ENCODE data around the gene SEMA7A.
"Not testable (repeated sequence)": the region's sequence is repeated elsewhere in the genome, so short reads cannot be mapped to it uniquely, and the experiment has no call there.

SEMA7A gene

DNA sequence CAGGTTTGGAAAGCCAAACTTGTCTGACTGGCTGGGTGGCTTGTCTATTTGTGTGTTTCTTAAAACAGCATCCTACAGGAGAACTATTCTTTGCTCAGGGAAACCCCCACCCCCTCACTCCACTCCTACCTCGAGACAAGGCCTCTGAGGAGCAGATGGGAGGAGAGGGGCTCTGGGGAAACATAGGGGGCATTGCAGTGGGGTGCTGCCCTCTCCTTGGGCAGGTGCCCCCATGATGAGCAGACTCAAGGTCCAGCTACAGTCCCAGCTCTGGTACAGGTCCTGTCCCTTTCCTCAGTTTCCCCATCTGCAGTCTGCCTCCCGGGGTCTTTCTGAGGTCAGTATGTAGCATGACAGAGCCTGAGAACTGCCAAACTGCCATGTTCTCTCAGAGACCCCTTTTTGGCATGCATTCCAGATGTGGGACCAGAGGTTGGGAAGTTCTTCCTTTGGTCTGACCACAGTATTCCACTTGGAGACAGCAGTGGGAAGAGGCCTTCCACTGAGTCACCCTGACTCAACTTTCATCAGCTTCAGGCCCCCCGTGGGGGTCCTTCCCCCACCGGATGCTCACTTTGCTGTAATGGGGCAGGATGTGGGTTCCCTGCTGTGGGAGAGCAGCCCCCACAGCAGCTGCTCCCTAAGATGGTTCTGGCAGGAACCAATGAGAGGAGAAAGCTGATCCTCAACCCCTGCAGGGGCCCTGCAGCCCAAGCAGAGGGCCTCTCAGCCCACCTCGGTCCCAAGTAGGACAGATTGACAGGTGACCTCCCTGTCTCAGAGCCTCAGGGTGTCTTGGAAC lies 34.0 kb downstream of the SEMA7A start:
- peak; percentile 28 for DNase-seq (ENCODE audit: low spot score)

DNA sequence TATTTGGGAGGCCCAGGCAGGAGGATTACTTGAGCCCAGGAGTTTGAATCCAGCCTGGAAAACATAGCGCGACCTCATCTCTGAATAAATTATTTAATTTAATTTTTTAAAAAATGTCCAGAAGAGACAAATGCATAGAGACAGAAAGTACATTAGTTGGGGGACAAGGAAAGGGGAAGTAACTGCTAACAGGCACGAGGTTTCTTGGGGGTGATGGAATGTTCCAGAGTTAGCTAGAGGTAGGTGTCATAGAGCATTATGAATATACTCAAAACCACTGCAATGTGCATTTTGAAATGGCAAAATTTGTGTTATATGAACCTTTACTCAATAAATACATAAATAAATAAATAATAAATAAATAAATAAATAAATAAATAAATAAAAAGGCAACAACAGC lies 34.7 kb downstream of the SEMA7A start:
- no peak for DNase-seq (ENCODE audit: low spot score)

DNA sequence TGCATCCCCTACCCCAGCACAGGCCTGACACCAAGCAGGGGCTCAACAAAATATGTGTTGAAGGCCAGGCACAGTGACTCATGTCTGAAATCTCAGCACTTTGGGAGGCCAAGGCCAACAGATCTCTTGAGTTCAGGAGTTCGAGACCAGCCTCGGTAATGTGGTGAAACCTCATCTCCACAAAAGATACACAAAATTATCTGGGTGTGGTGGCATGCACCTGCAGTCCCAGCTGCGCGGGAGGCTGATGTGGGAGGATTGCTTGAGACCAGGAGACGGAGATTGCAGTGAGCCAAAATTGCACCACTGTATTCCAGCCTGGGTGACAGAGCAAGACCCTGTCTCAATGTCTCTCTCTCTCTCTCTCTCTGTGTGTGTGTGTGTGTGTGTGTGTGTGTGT lies 35.6 kb downstream of the SEMA7A start:
- DNase-seq (ENCODE audit: low spot score) = no peak

DNA sequence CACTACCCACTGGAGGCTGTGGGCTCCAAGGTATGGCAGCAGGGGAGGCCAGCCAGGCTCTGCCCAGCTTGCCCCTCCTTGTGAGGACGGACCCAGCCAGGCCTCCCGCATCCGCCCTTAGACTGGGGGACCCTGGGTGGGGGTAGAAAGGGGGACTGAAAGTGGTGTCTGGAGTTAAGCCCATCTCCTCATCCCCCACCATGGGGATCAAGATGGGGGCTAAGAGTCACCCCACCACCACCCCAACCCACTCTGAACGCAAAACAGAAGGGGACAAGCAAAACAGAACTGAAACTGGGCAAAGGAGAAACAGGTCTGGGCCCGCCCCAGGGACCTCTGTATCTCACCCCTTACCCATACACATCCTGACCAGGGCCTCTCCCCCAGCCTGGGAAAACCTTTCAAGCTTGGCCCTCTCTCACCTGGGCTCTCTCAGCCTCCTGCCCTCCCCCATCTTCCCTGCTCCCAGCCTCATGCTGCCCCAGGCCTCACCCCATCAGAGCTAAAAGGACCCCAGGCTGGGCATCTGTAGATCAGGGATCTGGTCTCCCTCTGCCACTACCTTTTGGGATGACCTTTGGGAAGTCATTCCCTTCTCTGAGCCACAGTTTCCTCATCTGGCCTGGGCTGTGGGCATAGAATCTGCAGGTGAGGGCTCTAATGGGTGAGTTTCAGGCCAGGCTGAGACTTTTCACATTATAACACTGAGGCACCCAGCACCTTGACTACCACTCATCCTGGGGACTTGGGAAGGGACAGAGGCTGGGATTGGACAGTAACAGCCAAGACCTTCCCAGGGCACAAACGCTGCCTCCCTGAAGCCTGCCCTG lies 36.3 kb downstream of the SEMA7A start:
- DNase-seq (ENCODE audit: low spot score) = no peak

DNA sequence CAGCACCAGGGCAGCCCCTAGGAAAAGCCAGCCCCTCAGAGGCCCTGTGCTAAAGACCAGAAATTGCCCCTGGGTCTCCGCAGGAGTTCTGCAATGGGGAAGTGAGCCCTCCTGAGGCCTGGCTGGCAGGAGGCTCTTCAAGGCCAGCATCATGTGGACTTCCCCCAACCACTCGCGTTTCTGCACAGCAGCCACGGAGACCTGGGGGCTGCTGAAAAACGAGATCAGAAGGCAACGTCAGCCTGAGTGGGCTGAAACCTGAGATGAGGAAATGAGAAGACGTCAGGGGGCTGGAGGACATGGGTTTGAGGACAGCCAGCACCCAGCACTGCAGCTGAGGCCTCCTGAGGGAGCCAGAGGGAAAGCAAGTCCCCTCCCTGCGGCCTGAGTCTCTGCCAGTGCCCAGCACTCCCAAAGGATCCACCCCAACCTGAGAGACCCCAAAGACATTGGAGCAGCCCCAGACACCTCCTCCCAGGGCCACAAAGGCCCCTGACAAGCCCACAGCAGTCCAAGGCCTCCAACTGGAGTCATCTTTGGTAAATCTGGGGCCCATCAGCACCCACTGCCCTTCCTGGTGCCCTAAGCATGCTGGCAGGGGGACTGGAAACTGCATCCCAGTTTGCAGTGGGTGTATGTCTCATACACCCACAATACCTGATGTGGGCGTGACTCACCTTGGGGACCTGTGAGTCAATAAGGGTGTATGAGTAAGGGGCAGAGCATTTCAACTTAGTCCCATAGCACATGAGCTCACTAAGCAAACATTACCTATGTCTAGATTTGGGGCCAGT lies 37.1 kb downstream of the SEMA7A start:
- no peak for DNase-seq (ENCODE audit: low spot score)

DNA sequence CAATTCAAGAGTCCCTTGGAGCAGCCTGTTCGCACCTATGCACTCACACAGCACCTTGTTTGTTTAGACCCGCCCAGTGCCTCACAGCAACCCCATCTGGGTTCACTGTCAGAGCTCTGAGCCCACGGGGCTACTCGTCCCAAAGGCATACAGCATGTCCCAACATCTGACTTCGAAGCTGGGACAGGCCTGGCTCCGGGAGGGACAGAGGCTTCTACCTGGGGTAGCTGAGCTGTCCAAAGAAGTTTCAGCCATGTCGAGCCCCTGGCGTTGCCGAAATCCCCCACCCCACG lies 37.7 kb downstream of the SEMA7A start:
- DNase-seq (ENCODE audit: low spot score) = no peak

DNA sequence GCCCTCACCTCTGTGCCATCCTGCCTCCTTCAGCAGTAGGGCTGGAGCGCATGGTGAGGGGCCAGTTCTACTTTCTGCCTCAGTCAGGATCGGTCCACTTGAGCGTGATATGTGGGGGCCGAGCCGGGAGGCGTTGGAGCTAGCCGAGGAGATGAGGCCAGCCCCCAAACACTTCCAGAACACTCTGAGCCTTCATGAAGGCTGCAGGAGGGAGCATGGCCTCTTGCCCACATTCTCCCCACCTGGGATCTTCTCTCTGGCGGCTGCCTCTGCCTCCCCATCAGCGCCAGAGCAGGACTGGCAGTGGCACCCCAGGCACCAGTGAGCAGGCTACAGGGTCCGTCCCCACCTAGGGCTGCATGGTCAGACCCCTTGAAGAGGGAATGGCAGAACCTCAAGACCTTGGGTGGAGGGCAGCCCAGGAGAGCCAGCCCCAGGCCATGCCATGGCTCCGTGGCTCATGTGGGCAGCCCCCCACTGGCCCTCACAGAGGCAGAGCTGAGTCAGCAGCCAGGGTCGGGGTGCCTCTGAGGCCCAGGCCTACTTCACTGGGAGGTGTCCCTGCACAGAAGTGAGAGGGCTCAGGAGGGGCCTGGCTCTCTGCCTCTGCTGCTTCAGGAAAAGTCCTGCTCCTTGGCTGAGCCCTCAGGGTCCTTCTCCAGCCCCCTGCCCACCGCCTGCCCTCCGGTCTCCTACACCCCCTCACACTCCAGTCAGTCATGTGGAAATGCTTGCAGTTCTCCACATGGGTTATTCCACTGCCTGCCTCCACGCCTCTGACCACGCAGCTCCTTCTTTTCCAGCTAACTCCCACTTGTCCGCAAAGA lies 38.2 kb downstream of the SEMA7A start:
- no peak for DNase-seq (ENCODE audit: low spot score)

DNA sequence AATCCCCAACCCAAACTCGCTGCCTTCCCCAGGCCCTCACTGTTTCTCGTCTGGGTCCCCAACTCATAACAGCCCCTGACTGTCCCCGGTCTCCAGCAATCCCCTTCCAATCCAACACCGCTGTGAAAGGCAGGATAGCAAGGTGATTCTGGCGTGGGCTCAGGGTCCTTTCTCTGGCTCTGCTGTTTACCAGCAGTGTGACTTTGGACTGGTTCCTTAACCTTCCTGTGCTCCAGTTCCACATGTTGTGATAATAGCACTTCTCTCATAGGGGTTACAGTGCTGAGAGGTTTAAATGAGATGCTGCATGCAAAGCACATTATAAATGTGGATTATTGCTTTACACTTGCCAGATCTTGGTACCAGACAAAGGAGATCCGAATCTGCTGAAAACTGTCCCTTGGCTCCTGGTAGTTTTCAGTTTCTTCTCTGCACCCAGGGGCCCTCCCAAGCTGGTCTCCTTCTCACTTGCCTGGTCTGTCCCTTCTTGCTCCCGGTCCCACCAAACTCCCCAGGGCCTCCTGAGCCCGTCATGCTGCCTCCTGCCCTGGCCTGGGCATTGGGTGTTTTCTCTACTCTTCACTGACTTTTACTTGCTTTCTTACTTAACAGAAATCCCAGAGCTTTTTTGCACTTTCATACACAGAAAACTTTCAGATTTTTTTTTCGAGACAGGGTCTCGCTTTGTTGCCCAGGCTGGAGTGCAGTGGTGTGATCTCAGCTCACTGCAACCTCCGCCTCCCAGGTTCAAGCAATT lies 39.5 kb downstream of the SEMA7A start:
- DNase-seq (ENCODE audit: low spot score) = no peak

DNA sequence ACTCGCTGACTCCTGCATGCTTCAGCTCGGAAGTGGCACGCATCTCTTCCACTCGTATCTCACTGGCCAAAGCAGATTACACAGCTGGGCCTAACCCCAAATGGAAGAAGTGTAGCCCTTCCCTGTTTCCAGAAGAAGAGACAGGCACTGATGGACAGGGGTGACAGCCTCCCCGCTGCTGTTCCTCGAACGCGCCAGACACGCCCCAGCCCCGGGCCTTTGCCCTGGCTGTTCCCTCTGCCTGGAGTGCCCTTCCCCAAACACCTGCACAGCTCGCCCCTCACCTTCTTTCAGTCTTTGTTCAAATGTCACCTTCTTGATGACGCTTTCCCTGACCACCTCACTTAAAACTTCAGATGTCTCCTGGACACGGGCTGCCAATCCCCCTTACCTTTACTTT lies 40.3 kb downstream of the SEMA7A start:
- no peak for DNase-seq (ENCODE audit: low spot score)

DNA sequence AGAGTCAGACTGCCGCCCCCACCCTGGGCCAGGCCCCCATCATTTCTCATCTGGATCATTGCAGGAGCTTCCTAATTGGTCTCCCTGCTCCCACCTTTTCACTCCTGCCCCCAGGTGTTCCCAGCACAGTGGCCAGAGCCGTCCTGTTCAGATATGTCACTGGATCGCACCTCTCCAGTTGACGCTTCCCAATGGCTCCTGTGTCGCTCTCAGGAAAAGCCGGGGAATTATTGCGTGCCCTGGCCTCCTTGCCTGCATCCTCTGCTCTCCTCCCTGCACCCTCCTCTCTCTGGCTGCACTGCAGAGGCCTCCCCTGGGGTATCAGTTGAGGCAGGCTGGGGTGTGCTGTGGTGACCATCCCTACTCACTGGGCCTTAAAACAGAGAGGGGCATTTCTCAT lies 40.9 kb downstream of the SEMA7A start:
- DNase-seq (ENCODE audit: low spot score) = no peak

DNA sequence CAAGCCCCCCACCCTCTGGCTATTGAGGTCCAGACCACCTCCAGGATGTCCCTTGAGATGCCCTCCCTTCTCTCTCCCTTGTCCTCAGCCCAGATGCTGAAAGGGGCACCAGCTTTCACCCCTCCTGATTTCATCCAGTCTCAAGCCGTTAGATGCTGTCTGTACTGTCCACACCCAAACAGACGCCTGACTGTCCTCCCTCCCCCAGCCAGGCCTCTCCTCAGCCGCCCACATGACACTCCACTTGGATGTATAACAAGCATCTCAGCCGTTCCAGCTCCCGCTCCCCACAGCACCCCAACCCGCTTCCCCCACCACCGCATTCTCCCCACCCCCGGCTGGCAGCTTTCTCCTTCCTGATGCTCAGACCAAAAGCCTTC lies 41.3 kb downstream of the SEMA7A start:
- no peak for DNase-seq (ENCODE audit: low spot score)

DNA sequence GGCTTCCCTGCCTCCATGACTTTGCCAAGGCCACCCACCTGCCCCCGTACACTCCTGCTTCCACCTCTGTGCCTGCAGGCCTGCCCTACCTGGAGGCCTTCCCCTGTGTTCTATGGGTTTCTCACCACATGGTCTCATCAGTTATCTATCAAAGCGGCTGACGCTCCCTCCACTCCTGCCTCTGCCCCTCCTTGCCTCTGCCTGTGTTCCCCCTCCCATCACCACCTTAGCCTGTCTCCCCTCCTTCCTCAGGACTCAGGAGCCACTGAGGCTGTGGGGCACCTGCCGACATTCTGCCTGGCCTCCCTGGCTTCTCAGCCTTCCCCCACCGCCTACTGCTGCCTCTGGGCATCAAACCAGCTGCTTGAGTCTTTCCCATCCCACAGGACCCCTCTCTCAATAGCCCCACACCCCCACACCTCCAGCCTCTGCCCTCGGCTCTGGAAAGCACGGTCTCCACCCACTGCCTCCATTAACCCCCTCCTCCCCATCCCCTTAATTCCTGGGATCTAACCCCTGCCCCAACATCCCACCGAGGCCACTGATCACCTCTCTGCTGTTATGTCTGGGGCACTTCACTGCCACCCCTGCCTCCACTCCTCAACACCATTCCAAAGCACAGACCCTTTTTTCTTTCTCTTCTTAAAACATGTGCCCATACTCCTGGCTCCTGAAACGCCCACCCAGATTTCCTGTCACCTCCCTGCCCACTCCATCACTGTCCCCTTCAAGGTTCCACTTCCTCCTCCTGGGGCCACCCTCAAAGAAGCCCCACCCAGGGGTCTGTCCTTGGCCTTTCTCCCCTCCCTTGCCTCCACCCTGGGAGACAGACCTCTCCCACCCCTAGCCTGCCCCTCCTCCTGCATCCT lies 41.9 kb downstream of the SEMA7A start:
- DNase-seq (ENCODE audit: low spot score) = no peak

DNA sequence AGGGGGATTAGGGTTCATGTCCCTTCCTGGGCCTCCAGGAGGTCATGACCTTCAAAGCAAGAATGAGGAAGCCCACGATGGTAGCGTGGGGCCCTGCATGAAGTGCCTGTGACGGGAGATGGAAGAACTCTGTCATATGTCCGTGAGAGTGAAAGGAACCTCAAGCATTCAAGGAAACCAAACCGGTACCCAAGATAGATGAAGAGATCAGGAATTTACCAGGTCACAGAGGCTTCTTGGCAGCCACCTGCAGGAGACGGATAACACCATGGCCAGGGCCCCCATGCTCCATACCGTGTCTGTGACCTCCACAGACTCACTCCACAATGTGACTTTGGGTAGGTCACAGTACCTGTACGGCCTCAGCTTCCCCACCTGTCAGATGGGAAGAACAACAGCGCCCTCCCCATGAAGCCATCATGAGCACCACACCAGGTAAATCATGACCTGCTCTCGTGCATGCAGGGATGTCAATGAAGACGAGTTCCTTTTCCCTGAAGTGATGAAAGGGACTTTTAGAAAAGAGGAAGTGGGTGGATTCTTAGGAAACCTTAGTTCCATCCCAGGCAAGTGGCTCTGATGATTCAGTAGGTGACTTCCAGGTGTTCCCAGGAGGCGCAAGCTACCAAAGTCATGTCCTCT lies 43.0 kb downstream of the SEMA7A start:
- DNase-seq (ENCODE audit: low spot score) = no peak

DNA sequence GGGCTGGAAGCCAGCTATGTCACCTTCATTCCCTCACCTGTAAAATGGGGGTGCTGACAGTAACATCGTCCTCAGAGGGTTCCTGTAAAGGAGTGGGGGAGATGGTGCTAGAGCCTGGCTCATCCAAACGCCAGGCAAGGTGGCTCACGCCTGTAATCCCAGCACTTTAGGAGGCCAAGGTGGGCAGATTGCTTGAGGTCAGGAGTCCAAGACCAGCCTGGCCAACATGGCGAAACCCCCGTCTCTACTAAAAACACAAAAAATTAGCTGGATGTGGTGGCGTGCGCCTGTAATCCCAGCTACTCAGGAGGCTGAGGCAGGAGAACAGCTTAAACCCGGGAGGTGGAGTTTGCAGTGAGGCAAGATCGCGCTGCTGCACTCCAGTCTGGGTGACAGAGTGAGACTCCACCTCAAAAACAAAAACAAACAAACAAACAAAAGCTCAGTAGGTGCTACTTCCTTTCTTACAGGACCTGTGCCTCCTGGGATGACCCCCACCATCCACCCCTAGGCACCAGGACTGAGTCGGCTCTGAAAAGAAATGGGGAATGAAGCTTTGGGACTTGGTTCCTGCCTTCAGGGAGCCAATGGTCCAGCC lies 43.6 kb downstream of the SEMA7A start:
- DNase-seq (ENCODE audit: low spot score) = not testable (repeated sequence)

DNA sequence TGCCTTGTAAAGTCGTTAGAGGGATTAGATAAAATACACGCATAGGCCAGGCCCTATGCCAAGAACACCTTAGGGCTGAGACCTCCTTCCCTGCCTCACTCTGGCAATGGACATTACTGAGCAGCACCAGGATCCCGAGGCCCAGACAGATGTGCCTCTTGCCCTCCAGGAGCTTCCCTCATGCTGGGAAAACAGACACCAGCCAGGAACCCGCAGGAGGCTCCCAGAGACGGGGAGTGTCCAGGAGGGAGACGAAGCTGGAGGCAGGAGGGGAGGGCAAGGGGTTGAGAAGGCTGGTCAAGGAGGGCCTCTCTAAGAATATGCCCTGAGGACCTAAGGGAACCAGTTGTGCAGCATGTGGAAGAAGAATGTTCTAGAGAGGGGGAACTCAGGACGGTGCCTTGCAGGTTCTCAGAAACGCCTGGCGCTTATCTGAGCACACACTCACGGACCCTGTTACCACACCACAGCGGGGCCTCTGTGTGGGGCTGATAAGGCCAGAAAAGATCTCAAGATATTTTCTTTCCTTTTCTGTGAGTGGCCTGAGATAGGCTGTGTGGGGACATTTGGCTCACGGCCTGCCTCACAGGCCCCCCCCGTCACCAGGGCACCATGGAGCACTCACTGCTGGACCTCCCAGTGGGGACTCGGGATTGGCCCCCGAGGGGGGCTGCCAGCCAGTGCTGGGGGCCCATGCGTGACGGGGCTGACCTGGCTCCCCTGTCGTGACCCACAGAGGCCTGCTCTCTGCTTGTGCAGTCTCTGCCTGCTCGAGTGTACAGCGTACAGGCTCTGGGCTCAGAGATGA lies 44.3 kb downstream of the SEMA7A start:
- no peak for DNase-seq (ENCODE audit: low spot score)

DNA sequence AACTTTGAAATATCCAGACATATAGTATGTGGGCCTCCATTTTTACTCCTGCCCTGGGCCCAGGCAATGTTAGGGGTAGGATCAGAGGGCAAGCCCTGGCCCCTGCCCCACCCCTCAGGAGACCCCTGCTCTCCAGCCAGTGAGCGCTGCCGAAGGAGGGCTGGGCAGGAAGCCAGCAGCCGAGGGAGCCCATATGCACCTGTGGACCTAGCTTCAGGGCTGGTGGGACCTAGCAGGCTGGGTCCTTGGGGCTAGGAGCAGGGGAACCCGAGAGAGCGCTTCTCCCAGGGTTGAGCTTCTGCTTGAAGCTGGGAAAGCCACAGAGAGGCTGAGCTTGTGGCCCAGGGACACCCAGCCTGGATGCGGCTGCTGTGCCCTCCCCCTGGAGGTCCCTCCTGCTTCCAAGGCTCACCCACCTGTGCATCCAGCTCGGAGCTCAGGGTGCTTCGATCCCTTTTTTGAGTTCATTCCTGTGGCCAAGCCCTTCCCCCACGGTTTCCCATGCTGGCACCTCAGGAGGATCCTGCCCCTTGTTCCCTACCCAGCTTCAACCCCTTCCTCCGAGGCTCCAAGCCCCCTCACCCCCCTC lies 45.3 kb downstream of the SEMA7A start:
- no peak for DNase-seq (ENCODE audit: low spot score)

DNA sequence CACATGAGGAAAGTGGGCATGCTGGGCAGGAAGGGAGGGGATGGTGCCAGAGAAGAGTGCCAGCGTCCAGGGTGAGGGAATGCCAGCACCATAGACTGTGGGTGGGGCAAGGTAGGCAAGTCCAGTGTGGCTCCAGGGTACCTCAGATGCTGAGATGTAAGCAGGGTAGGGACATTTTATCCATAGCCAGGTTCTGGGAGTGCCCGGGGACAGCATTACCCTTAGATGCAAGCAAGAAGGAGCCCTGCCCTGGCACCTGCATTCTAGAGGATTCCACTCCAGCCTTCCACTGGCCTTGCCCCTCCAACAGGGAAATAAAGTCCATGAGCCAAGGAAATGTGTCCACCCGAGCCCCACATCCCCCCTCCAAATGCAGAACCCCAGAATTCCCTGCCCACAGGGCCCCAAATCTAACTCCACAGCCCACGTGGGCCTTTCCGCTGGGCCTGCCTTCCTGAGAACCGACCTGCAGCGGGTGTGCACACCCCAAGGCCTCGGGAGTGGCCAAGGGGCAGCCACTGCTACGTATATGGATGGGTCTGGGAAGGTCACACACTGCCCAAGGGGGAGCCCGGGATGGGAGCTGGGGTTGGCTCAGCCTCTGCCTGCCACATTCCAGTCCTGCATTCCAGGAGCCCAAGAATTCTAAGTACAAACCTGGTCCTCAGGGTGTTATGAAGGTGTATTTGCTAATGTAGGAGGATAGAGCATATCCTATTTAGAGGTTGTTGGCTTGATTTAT lies 46.0 kb downstream of the SEMA7A start:
- no peak for DNase-seq (ENCODE audit: low spot score)

All from CD4-positive, alpha-beta T cell treated with Interleukin-6 at 100 ng/mL for 8 hours (primary cell).